Skin of body (tissue), 2 donors: ENCODE results near the gene LAMC3. TPM values are rescaled to one million over a fixed set of nuclear protein-coding genes. Genes with fewer than 3 reads are reported as not detected.
A peak's percentile ranks its signal among the peaks of the same experiment; 100 is the strongest.

ENCODE experiments used
- DNase-seq: peaks from one replicate; lab custom pipeline; 2025; lab: John Stamatoyannopoulos, UW
- total RNA-seq: library from RNA; depleted of rRNA; stranded (reverse); fragments of >200 nt; gene quantifications from one replicate; pipeline ENCODE4 v1.2.3, GENCODE V29; 2014

LAMC3 gene
- total RNA-seq, 1 donor from 2014 or later, result 8.1 TPM

DNA sequence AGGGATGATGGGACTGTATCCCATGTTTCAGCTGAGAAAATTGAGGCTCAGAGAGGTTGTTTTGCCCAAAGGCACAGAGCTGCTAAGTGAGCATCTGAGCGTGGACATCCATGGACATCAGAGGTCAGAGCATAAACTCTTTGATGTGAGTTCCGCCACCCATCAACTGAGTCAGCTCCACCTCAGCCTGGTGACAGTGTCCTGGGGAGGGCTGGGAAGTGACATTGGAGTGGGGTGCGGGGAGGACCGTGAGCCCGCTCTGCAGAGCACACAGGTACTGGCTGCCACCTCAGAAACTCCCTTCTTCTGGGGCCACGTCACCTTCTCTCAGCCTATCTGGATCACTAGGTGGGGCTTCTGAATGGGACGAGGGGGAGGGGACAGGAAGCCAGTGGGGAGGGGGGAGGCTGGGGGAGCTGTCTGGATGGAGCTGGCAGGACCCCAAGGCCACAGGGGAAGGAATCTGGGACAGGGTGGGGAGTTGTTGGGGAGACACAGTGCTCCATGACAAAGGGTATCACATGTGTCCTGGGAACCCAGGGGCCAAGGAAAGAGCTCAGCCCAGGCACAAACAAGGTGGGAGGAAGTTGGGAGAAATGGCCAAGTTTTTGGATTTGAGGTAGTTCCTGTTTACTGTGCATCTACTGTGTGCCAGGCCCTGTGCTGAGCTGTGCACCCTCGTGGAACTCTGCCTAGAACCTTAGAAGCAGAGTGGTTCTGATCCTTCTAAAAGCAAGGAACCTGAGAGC, 2.5 kb downstream of the LAMC3 start:
- DNase-seq, result no peak

DNA sequence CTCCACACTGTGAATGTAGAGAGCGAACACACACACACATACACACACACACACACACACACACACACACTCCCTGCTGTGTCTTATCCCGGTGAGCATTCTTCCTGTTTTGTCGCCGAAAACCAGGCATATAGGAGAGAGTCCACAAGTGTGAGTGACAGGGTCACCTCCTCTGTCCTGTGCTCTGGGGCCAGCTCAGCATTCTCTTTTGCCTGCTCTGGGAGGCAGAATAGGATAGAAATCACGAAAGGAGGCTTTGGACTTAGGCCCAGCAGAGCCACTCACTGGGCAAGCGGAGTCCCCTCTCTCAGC, 3.0 kb downstream of the LAMC3 start:
- no peak for DNase-seq

DNA sequence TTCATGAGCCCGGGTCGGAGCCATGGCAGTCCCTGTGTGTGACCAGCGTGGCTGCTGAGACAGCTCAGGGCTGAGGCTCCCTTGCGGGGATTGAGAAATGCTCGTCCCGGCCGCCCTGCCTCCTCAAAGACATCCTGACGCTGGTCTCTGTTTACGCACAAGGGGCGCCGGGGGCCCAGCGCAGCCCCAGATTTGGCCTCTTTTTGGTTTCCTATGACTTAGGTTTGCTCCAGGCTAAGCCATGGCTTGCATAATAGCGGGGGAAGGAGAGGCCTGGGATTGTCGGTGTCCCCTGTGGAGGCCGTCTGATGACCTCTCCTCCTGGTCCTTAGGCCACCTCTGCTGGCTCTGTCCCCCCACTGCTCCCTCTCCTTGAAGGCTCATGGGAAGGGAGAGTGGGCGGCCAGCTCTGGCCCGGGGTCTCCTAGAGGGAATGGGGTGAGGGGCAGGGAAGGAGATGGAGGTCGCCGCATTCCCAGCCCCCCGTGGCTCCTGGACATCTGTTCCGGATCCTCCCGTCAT, 3.5 kb downstream of the LAMC3 start:
- no peak for DNase-seq

DNA sequence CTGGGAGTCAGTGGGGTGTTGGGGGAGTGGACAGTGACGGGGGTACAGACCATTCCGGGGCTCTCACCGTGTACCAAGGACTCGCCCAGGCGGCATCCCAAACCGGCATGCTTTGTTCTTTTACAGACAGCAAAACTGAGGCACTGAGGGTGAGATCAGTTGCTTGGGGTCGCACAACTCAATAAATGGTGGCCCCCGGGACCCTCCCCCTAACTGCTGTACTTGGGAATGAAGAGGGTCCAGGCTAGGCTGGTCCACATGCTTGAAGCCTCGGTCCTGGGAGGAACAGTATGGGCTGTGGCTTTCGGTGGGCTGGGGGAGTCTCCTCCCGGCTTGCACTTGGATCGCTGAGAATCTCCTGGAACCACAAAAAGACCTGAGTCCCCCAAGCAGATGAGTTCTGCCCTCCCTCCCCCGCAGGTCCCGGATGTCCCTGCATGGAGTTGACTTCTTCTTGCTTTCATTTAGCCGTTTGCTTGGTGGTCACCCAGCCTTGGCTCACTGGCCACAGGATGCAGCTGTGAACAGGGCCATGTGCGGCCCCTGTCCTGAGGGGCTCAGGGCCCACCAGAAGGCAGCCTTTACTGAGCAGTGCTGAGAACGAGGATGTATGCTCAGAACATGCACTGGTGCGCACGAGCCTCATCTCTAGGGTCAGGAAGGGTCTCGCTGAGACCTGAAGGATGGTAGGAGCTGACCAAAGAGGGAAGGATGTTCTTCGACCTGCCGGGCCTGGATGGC, 4.2 kb downstream of the LAMC3 start:
- no peak for DNase-seq

DNA sequence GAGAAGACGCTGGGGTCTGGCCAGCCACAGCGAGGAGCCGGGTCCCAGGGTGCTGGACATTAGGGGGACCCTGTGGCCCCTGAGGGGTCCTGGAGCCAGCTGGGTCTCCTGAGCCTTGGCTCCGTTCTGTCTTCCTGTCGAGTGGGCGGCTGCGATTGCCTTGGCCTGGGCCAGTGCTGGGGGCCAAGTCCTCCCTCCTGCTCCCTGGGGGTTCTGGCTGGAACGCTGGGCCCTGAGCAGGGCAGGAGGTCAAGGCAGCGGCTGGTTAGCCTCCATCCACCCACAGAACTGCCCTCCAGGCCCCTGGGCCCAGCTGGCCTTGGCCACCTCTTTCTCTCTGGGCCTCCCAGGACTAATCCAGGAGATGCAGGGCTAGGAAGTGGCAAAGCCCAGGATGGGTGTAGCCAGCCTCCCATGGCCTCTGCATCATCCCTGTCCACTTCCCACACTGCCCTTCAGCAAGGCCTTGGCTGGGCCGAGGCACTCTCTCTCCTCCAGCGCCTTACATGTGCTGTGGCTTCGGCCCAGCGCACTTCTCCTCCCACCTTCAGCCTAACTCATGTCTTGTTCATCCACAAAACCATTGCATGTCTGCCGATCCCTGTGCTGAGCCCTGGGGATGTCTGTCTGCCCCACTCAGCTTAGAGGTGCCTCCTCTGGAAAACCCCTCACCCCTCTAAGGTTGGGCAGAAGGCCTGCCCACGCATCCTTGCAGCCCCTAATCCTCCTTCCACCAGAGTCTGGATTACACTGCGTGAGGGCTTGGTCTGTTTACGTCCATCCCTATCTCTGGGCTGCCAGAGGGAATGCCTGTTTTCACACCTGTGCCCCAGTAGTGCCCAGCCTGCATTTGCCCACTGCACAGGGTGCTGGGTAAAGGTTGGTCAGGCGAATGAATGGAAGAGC, 5.0 kb downstream of the LAMC3 start:
- no peak for DNase-seq

DNA sequence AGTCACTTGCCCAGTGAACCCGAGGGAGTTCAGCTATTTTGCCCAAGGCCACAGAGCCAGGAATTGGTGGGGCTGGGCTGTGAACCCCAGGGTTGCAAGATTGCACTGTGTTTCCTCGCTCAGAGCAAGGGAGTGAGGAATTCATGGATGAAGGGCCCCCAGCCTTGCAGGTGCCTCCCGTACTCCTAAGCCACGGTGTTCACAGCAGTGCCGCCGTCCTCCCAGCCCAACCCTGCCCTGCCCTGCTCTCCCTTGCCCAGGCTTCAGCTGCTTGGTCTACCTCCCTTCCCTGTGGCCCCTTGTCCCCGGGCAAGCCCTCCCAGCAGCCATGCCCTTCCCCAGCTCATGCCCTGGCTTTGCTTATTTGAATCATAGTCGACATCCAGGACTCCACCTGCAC, 6.1 kb downstream of the LAMC3 start:
- no peak for DNase-seq

DNA sequence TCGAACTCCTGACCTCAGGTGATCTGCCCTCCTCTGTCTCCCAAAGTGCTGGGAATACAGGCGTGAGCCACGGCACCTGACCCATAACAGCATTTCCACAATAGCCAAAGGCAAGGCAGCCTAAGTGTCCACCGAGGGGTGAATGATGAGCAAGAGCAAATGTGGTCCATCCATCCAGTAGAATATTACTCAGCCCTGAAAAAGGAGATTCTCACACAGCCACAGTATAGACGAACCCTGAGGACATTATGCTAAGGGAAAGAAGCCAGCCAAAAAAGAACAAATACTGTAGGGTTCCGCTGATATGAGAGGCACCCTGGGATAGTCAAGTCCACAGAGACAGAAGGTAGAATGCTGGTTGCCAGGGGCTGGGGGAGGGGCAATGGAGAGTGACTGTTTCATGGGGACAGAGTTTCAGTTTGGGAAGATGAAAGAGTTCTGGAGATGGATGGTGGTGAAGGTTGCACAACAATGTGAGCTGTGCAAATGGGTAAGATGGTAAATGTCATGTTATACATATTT, 7.0 kb downstream of the LAMC3 start:
- no peak for DNase-seq

DNA sequence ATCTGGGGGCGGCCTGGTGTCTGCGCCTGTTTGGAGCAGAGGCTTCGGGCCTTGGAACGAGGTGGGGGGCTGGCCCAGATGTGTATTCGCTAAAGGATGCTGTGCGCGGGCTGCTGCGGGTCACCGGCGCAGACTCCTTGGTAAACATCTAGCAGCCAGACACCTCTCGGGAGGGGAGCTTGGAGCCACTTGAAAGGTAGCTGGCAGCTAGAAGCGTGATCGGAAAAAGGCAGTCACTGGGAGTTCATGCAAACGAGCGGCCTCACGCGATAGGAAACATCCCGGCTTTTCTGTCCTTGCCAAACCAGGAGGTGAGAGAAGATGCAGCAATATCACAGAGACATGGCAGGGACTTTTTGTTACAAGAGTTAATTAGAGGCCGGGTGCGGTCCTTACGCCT, 8.1 kb downstream of the LAMC3 start:
- no peak for DNase-seq

DNA sequence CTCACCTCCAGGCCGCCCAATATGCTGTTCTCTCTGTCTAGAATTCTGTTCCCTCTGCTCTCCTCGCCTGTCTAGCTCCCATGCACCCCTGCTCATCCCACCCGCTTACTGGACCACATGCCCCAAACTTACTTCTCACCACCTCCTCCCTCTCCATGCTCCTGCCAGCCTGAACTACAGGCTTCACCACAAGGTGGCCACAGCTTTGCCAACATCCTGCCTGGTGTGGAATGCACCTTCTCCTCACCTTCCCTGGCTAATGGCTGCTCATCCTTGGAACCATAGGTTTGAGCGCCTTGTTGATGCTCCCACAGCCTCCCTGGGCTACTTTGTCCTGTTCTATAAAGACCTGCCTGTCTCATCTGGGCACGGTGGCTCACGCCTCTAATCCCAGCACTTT, 9.6 kb downstream of the LAMC3 start:
- DNase-seq, result no peak

DNA sequence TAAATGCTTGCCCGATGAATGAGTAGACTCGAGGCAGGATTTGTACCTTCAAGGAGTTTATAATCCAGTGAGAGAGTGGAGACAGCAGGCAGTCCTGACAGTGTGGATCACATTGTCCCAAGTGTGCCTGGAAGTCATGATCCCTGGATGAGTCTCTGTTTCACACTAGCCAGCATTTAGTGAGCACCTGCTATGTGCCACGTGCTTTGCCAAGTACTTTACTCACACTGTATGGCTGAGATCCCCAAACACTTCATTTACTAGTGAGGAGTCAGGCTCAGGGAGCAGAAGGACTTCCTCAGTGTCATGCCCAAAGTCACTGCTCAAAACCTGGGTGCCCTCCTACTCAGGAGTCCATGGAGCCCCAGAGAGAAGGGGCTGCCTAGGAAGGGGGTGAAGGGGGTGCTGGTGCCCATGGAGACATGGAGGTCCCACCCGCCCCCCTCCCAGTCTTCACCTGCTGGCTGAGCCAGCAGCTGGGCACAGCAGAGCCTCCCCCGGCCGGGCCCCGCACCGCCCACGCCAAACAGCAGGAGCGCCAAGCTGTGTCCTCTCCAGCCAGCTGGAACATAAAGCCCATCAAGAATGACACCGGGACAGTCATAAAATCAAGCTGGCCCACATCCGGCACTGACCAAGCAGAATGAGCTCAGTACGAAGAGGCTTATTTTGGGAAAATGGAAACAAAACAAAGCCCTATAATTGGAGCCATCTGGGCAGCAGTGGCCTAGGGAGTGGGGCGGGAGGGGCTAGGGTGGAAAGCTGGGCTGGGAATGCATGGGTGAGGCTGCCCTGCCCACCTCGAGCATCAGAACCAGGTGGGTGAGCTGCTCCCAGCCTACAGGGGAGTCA, 10.6 kb downstream of the LAMC3 start:
- DNase-seq, result peak; percentile 38

DNA sequence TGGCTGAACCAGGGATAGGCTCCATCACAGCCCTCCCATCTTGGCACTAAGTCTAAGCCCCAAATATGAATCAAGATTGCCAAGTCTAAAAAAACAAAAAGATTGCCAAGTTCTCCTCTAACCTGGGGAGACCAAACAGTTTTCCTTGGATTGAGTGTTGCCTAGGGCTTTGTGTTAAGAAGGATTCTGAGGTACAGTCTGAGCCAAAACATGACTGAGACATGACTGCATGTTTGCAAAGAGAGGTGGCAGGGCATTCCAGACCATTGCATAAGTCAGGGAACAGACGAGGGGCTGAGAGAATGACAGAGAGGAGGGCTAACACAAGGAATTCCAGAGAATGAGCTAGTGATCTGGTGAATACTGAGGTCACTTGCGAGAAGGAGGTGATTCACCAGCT, 11.4 kb downstream of the LAMC3 start:
- DNase-seq, result no peak

DNA sequence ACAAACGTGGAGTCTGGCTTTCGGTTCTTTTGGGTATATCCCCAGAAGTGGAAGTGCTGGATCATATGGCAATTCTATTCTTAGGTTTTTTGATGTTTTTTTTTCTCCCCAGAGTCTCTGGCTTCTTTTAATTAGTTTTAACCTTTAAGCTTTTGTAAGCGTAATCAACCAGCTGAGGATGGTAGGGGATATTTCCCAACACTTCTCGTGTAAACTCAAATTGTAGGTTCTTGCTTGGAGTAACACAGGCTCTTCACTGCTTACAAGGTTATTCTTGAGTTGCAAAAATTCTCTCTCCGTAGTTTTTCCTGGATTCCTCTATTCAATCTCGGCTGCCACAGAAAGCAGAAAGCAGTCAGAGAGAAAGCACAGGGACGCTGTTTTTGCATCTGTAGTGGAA, 11.9 kb downstream of the LAMC3 start:
- no peak for DNase-seq

DNA sequence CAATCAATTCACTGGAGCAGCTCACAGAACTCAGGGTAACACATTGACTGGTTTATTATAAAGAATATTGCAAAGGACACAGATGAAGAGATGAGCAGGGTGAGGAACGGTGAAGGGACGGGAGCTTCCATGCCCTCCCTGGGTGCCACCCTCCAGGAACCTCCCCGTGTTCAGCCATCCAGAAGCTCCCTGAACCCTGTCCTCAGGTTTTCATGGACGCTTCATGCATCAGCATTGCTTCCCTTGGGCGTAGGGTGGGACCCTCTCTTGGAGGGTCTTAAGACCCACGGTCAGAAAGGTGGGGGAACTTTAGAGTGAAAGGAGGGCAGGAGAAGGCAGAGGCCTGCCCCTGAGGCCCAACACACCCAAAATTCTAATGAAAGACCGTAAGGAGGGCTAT, 12.8 kb downstream of the LAMC3 start:
- DNase-seq, result no peak

DNA sequence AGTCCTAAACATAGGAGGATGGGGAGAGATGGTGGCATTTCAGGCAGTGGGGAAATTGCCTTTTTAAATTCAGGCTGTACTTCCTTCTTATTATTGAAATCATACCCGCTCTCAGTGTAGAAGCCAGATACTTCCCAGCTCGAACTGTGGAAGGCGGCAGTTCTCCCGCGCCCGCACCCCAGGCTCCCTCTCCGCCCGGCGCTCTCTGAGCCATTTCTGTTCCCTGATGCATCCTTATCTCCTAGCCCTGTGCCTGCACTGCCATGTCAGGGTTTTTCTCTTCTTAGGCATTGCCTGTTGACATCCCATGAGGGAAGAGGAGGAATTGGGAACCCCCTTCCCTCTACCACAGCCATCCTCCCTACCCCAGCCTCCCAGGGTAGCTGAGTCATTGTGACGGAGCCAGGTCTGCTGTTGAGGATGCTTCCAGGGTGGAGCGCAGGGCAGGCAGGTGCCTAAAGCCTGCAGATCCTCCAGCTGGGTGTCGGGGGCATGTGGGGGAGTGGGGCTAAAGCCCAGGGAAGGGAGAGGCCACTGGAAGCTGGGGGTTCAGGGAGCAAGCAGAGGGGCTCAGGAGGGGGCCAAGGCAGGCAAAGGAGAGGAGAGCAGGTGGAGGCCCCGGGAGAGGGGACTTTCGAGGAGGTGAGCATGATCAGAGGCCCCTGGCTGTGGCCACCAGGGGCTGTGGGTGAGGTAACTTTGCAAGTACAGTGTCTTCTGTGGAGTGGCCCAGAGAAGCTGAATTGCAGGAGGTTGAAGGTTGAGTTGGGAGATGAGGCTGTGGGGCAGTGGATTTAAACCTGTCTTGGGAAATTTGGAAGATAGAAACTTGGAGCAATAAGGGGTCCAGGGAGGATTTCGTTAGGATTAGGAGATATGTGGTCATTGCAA, 16.2 kb downstream of the LAMC3 start:
- no peak for DNase-seq

DNA sequence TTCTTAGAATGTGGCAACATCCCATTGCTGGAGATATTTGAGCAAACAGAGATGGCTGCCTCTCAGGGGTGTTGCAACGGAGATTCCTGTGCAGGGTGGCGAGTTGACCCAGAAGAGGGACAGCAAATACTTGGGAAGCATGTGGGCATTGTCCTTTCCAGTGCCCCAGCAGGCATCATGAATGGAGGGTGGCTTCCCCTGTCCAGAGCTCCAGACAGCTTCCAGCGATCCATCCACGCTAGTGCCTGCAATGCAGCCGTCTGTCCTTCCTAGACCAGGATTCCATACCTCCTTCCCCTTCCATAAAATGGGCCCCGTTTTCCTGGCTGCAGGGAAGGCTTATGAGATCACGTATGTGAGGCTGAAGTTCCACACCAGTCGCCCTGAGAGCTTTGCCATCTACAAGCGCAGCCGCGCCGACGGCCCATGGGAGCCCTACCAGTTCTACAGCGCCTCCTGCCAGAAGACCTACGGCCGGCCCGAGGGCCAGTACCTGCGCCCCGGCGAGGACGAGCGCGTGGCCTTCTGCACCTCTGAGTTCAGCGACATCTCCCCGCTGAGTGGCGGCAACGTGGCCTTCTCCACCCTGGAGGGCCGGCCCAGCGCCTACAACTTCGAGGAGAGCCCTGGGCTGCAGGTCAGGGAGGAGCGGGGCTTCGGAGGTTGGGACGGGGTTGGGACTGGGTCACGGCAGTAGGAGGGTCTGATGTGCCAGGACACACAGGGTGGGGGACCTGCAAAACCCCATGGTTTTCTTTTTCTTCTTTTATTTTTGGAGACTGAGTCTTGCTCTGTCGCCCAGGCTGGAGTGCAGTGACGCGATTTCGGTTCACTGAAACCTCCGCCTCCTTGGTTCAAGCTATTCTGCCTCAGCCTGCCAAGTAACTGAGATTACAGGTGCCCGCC, 17.2 kb downstream of the LAMC3 start:
- DNase-seq, result no peak

DNA sequence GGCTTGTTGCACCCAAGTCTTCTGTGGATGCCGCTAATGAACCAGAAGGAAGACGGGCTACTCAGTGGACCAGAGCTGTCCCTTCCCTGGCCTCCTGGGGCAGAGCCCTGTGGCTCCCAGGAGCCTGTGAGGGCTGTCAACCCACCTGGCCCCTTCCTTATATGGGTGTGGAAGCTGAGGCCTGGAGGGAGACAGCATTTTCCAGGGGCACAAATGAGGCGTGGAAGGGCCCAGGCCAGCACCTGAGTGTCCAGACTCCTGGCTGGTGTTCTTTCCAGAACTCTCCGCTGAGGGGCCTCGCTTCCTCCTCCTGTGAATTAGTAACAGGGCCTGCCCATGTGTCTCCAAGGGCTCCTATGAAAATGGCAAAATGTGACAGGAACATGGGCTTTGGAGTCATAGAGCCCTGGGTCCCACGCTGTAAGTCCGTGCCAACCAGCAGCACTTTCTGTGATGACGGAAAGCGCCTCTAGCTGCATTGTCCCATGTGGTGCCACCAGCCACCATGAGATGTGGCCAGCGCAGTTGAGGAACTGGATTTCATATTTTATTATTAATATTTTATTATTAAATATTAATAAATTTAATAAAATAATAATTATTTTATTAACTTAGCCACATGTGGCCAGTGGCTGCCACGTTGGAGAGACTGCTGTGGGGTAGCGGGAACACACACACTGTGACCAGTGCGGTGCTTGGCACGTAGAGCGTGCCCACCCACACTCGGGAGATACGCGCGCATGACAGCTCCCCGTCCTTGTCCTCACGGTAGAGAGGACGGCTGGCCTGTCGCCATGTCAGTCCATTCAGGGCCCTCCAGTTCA, 18.3 kb downstream of the LAMC3 start:
- DNase-seq, result no peak

DNA sequence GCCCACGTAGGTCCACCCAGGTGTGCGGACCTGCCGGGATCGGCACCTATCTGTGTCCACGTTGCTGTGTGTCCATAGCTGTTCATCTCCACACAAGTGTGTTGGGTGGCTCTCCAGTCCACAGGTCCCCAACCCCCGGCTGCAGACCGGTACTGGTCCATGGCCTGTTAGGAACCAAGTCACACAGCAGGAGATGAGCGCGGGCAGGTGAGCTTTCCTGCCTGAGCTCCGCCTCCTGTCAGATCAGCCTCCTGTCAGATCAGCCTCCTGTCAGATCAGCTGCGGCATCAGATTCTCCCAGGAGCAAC, 18.9 kb downstream of the LAMC3 start:
- no peak for DNase-seq
